ENCODE results near the gene CKB.

CKB gene

GRCh38 chr14:103483600-103483999 is 39.0 kb downstream of the CKB start:
- no peak for FAIRE-seq

GRCh38 chr14:103480595-103480994 is 42.0 kb downstream of the CKB start:
- FAIRE-seq = no peak

GRCh38 chr14:103476631-103477030 is 46.0 kb downstream of the CKB start:
- no peak for FAIRE-seq

- no peak for FAIRE-seq
Measured at GRCh38 chr14:103476065-103476464, 46.6 kb downstream of the CKB start.

- FAIRE-seq = no peak
Measured at GRCh38 chr14:103474893-103475292, 47.7 kb downstream of the CKB start.

- FAIRE-seq = no peak
Measured at GRCh38 chr14:103472939-103473338, 49.7 kb downstream of the CKB start.

All from islet of Langerhans (tissue), 1 donor.